ENCODE results near the gene QKI. TPM values are rescaled to one million over a fixed set of nuclear protein-coding genes. Genes with fewer than 3 reads are reported as not detected.

The QKI gene
- total RNA-seq, 2 experiments from 2014 or later, result 43.3 to 47.5 TPM

GRCh38 chr6:163416557-163417253, 2.2 kb downstream of the QKI start:
- POLR2A ChIA-PET, result interaction anchor here (1.3 to 1.5 kb wide), 2 partner anchors 11 to 20 kb away, joined by 3 to 10 read pairs; no protein-coding TSS in a partner anchor
- intact Hi-C loops (cut with micrococcal nuclease), result loop anchor here (5.0 kb wide), 1 partner anchor 136 kb away; no protein-coding TSS in a partner anchor
- peaks cover 46% of the 10 kb centered on the region for H3K4me1 Mint-ChIP-seq (ENCODE audit: low read depth)
- TF ChIP-seq CTCF (IDR thresholded peaks at IDR 0.05), result peak; percentile 82
- peak overlapping the region; percentile 88 for H3K27ac Mint-ChIP-seq
- H3K27me3 Mint-ChIP-seq, result no peaks in the 10 kb centered on the region
- CTCF ChIA-PET, result interaction anchor here (0.8 to 4.2 kb wide), 7 partner anchors 14 to 539 kb away, joined by 3 to 20 read pairs (median 4); no protein-coding TSS in a partner anchor
- H3K4me3 Mint-ChIP-seq, result peak overlapping the region; percentile 74
- ATAC-seq (no peak), DNase-seq (peak; percentile 56)
- no peaks in the 10 kb centered on the region for H3K9me3 Mint-ChIP-seq
- no peaks in the 10 kb centered on the region for H3K36me3 Mint-ChIP-seq (ENCODE audit: low read depth)

- CTCF ChIA-PET, result interaction anchor here (1.6 to 4.2 kb wide), 2 partner anchors 19 to 137 kb away, joined by 6 to 20 read pairs; no protein-coding TSS in a partner anchor
- no peak for DNase-seq
- POLR2A ChIA-PET, result no interaction called here
- no peak overlapping the region for H3K27ac Mint-ChIP-seq
- H3K27me3 Mint-ChIP-seq, result no peaks in the 10 kb centered on the region
- peak overlapping the region; percentile 74 for H3K4me3 Mint-ChIP-seq
- H3K4me1 Mint-ChIP-seq (ENCODE audit: low read depth), result peaks cover 43% of the 10 kb centered on the region
- no peaks in the 10 kb centered on the region for H3K9me3 Mint-ChIP-seq
- TF ChIP-seq CTCF (IDR thresholded peaks at IDR 0.05), result no peak
- ATAC-seq, result no peak
- no peaks in the 10 kb centered on the region for H3K36me3 Mint-ChIP-seq (ENCODE audit: low read depth)
- intact Hi-C loops (cut with micrococcal nuclease), result loop anchor here (5.0 kb wide), 1 partner anchor 135 kb away; no protein-coding TSS in a partner anchor
These were observed 3.1 kb downstream of the QKI start for GRCh38 chr6:163417595-163417994.

- Mint-ChIP-seq H3K9me3 (no peaks in the 10 kb centered on the region), H3K27me3 (no peaks in the 10 kb centered on the region), H3K27ac (no peak overlapping the region), H3K36me3 (ENCODE audit: low read depth) (no peaks in the 10 kb centered on the region), H3K4me3 (no peak overlapping the region), H3K4me1 (ENCODE audit: low read depth) (peaks cover 41% of the 10 kb centered on the region)
- POLR2A ChIA-PET, result no interaction called here
- CTCF ChIA-PET, result interaction anchor here (4.2 kb wide), 1 partner anchor 136 kb away, joined by 20 read pairs; no protein-coding TSS in a partner anchor
- ATAC-seq, result no peak
- no peak for DNase-seq
- intact Hi-C loops (cut with micrococcal nuclease), result loop anchor here (5.0 kb wide), 1 partner anchor 134 kb away; no protein-coding TSS in a partner anchor
- TF ChIP-seq CTCF (IDR thresholded peaks at IDR 0.05), result no peak
These were observed 4.0 kb downstream of the QKI start for GRCh38 chr6:163418311-163419029.

- DNase-seq, result no peak
- no peak overlapping the region for H3K4me3 Mint-ChIP-seq
- no peaks in the 10 kb centered on the region for H3K9me3 Mint-ChIP-seq
- TF ChIP-seq CTCF (IDR thresholded peaks at IDR 0.05), result no peak
- ATAC-seq, result no peak
- CTCF ChIA-PET, result interaction anchor here (1.7 kb wide), 1 partner anchor 135 kb away, joined by 7 read pairs; no protein-coding TSS in a partner anchor
- H3K27ac Mint-ChIP-seq, result no peak overlapping the region
- peaks cover 47% of the 10 kb centered on the region for H3K4me1 Mint-ChIP-seq (ENCODE audit: low read depth)
- intact Hi-C loops (cut with micrococcal nuclease), result loop anchor here (5.0 kb wide), 1 partner anchor 133 kb away; no protein-coding TSS in a partner anchor
- H3K36me3 Mint-ChIP-seq (ENCODE audit: low read depth), result no peaks in the 10 kb centered on the region
- H3K27me3 Mint-ChIP-seq, result no peaks in the 10 kb centered on the region
- POLR2A ChIA-PET, result no interaction called here
These were observed 5.1 kb downstream of the QKI start for GRCh38 chr6:163419413-163420288.

Data from activated CD8-positive, alpha-beta T cell treated with anti-CD3 and anti-CD28 coated beads for 36 hours (primary cell).